Osteoblast (primary cell): ENCODE measurements around the gene DTNB. TPM values are rescaled to one million over a fixed set of nuclear protein-coding genes. Genes with fewer than 3 reads are reported as not detected.

ENCODE experiments used
- DNase-seq: peaks from one replicate; pipeline ENCODE4 v3.0.0; 2011; ENCODE audit warnings: low spot score, mixed read lengths; ENCODE audit not compliant: insufficient read length; ENCODE audit errors: missing footprints
- H2AFZ ChIP-seq: 2 replicates; pipeline ENCODE4 v1.6.0; 2011; ENCODE audit warnings: mild to moderate bottlenecking, low read length
- H3K27ac ChIP-seq: 2 replicates; pipeline ENCODE4 v1.5.1; 2011; ENCODE audit warnings: mild to moderate bottlenecking, low read depth, low read length, moderate library complexity
- H3K27me3 ChIP-seq: 2 replicates; pipeline ENCODE4 v1.6.0; 2012; ENCODE audit warnings: mild to moderate bottlenecking, control low read depth, inconsistent platforms, low read length, moderate library complexity; ENCODE audit not compliant: insufficient read depth
- H3K36me3 ChIP-seq: 2 replicates; pipeline ENCODE4 v1.5.1; 2011; ENCODE audit warnings: mild to moderate bottlenecking, low read length, control low read depth, moderate library complexity; ENCODE audit not compliant: insufficient read depth
- H3K4me1 ChIP-seq: 2 replicates; pipeline ENCODE4 v1.5.1; 2011; ENCODE audit warnings: mild to moderate bottlenecking, low read length, control low read depth, moderate library complexity; ENCODE audit not compliant: insufficient read depth
- H3K4me2 ChIP-seq: 2 replicates; pipeline ENCODE4 v1.6.0; 2011; ENCODE audit warnings: mild to moderate bottlenecking, low read length; ENCODE audit not compliant: insufficient read depth
- H3K4me3 ChIP-seq: fragments of 200-600 bp; sonication (generic); 3 replicates; pipeline ENCODE4 v1.5.1; 2012; ENCODE audit warnings: mild to moderate bottlenecking, low read length, inconsistent platforms; ENCODE audit not compliant: insufficient read depth
- H3K79me2 ChIP-seq: 2 replicates; pipeline ENCODE4 v1.6.0; 2012; ENCODE audit warnings: mild to moderate bottlenecking, low read length, control low read depth, inconsistent platforms; ENCODE audit not compliant: insufficient read depth
- H3K9me3 ChIP-seq: 2 replicates; pipeline ENCODE4 v1.5.1; 2011; ENCODE audit warnings: low read depth, low read length, control low read depth
- H4K20me1 ChIP-seq: 2 replicates; pipeline ENCODE4 v1.6.0; 2012; ENCODE audit warnings: mild to moderate bottlenecking, low read length, control low read depth; ENCODE audit not compliant: insufficient read depth
- total RNA-seq: library from RNA; depleted of rRNA; stranded (reverse); fragments of >200 nt; gene quantifications from 2 replicates; pipeline ENCODE4 v1.2.3, GENCODE V29; 2012
- TF ChIP-seq, protein P1 (sequence below): IDR thresholded peaks from 2 replicates; pipeline ENCODE4 v1.5.1; 2011; ENCODE audit warnings: mild to moderate bottlenecking, low read depth, low read length, moderate library complexity; ENCODE audit errors: extremely low read depth

Gene DTNB
- 9.8 and 13.3 TPM in 2 replicates for total RNA-seq

DNA sequence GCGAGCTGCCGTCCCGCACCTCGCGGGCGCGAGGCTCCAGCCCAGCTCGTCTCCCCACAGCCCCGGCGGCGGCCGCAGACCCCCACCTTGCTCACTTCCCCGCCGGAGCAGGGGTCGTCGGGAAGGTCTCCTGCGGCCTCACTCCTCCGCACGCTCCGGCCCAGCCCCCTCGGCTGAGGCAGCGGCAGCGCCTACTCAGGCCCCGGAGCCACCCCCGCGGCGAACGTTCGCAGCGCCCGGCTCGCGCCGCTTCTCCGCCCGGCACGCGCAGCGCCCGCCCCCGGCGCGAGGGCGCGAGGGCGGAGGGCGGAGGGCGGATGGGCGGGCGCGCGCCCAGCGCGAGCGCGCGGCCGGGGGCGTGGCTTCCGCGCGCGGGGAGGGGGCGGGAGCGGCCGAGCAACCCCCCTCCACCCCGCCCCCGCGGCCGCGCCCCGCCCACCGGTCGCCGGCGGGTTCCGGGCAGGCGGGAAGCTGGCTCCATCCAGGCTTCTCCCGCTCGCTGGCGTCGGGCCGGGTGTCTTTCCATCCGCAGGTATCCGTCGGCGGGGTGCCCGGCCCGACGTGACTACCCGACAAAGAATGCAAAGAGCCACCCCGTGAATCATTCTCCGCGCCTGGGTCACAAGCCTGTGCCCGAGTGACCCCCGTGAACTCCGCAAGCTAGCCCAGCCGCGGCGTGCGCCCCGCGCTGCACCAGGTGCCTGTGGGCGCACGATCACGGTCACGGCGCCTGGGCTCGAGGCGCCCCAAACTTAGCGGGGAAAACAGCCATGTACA lies at the start of gene DTNB:
TSS of gene DTNB (minus strand) at position 278 of the 777 bp plus-strand sequence. CDS start 20,917 bp downstream, outside the sequence.
- H3K79me2 ChIP-seq: peaks cover 8% of the 10 kb centered on the region
- no peaks in the 10 kb centered on the region for H3K36me3 ChIP-seq
- peaks cover 9% of the 10 kb centered on the region for H3K4me1 ChIP-seq
- TF ChIP-seq, protein P1, sequence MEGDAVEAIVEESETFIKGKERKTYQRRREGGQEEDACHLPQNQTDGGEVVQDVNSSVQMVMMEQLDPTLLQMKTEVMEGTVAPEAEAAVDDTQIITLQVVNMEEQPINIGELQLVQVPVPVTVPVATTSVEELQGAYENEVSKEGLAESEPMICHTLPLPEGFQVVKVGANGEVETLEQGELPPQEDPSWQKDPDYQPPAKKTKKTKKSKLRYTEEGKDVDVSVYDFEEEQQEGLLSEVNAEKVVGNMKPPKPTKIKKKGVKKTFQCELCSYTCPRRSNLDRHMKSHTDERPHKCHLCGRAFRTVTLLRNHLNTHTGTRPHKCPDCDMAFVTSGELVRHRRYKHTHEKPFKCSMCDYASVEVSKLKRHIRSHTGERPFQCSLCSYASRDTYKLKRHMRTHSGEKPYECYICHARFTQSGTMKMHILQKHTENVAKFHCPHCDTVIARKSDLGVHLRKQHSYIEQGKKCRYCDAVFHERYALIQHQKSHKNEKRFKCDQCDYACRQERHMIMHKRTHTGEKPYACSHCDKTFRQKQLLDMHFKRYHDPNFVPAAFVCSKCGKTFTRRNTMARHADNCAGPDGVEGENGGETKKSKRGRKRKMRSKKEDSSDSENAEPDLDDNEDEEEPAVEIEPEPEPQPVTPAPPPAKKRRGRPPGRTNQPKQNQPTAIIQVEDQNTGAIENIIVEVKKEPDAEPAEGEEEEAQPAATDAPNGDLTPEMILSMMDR: no peak
- H3K4me3 ChIP-seq: peak within 1 kb of the TSS; percentile 79
- H3K9me3 ChIP-seq: no peaks in the 10 kb centered on the region
- DNase-seq: peak; percentile 96
- H3K4me2 ChIP-seq: peak within 1 kb of the TSS; percentile 96
- peaks cover 4% of the 10 kb centered on the region for H4K20me1 ChIP-seq
- H3K27ac ChIP-seq: no peak within 1 kb of the TSS
- H2AFZ ChIP-seq: peak within 1 kb of the TSS; percentile 92
- H3K27me3 ChIP-seq: peaks cover 11% of the 10 kb centered on the region

- TF ChIP-seq, protein P1: no peak
- H3K4me3 ChIP-seq: no peak overlapping the region
- no peak overlapping the region for H2AFZ ChIP-seq
- no peak overlapping the region for H3K4me2 ChIP-seq
- no peak overlapping the region for H3K27ac ChIP-seq
- H3K4me1 ChIP-seq: no peaks in the 10 kb centered on the region
- H4K20me1 ChIP-seq: no peaks in the 10 kb centered on the region
- peaks cover 16% of the 10 kb centered on the region for H3K27me3 ChIP-seq
- no peaks in the 10 kb centered on the region for H3K36me3 ChIP-seq
- no peaks in the 10 kb centered on the region for H3K9me3 ChIP-seq
- no peak for DNase-seq
- H3K79me2 ChIP-seq: no peaks in the 10 kb centered on the region
These were observed 48.8 kb upstream of the DTNB start for GRCh38 chr2:25722224-25722623.

GRCh38 chr2:25720575-25720974 lies 47.2 kb upstream of the DTNB start:
- peaks cover 16% of the 10 kb centered on the region for H3K27me3 ChIP-seq
- H3K27ac ChIP-seq: no peak overlapping the region
- no peaks in the 10 kb centered on the region for H4K20me1 ChIP-seq
- H3K4me1 ChIP-seq: no peaks in the 10 kb centered on the region
- DNase-seq: no peak
- no peak overlapping the region for H2AFZ ChIP-seq
- H3K36me3 ChIP-seq: no peaks in the 10 kb centered on the region
- no peak overlapping the region for H3K4me3 ChIP-seq
- H3K9me3 ChIP-seq: no peaks in the 10 kb centered on the region
- H3K79me2 ChIP-seq: no peaks in the 10 kb centered on the region
- no peak overlapping the region for H3K4me2 ChIP-seq
- TF ChIP-seq, protein P1: no peak

DNA sequence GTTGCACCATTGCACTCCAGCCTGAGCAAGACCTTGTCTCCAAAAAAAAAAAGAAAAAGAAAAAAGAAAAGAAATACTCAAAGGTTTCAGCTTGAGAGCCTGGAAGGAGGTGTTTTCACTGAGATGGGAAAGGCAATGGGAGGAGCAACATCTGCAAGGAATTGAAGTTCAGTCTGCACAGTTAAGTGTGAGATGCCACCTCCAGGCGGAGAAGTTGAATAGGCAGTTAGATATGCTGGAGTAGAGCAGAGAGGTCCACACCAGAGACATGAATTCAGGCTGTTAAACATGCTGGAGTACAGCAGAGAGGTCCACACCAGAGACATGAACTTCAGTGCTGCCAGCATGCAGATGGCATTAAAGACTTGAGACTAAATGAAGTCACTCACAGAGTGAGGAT lies 41.4 kb upstream of the DTNB start:
- H3K9me3 ChIP-seq: no peaks in the 10 kb centered on the region
- no peaks in the 10 kb centered on the region for H3K36me3 ChIP-seq
- no peak overlapping the region for H3K27ac ChIP-seq
- H3K4me3 ChIP-seq: no peak overlapping the region
- TF ChIP-seq, protein P1: no peak
- H3K27me3 ChIP-seq: peaks cover 3% of the 10 kb centered on the region
- no peak for DNase-seq
- no peaks in the 10 kb centered on the region for H4K20me1 ChIP-seq
- no peak overlapping the region for H3K4me2 ChIP-seq
- H3K79me2 ChIP-seq: no peaks in the 10 kb centered on the region
- H2AFZ ChIP-seq: no peak overlapping the region
- H3K4me1 ChIP-seq: no peaks in the 10 kb centered on the region
